Type B pancreatic cell (in vitro differentiated cells): ENCODE results near the gene INPPL1. TPM values are rescaled to one million over a fixed set of nuclear protein-coding genes. Genes with fewer than 3 reads are reported as not detected.

ENCODE experiments used
- DNase-seq: peaks from one replicate; pipeline ENCODE4 v3.0.0; 2021; ENCODE audit warnings: mixed read lengths; ENCODE audit not compliant: unreplicated experiment; ENCODE audit errors: extremely low spot score
- H3K27ac Mint-ChIP-seq: 2 replicates; pipeline ENCODE4 v1.8.0; 2021; ENCODE audit warnings: mild to moderate bottlenecking, mixed read lengths
- H3K27me3 Mint-ChIP-seq: 2 replicates; pipeline ENCODE4 v1.8.0; 2021; ENCODE audit warnings: mixed read lengths
- H3K36me3 Mint-ChIP-seq: 2 replicates; pipeline ENCODE4 v1.8.0; 2021; ENCODE audit warnings: mixed read lengths
- H3K4me1 Mint-ChIP-seq: one replicate; pipeline ENCODE4 v1.8.0; 2021; ENCODE audit warnings: mixed read lengths; ENCODE audit not compliant: unreplicated experiment
- H3K4me3 Mint-ChIP-seq: 2 replicates; pipeline ENCODE4 v1.8.0; 2021; ENCODE audit warnings: mild to moderate bottlenecking, mixed read lengths
- H3K9me3 Mint-ChIP-seq: 2 replicates; pipeline ENCODE4 v1.8.0; 2021; ENCODE audit warnings: mixed read lengths
- total RNA-seq: library from RNA; stranded (reverse); gene quantifications from 2 replicates; pipeline ENCODE4 v1.2.1, GENCODE V29; 2021; ENCODE audit warnings: low replicate concordance
- TF ChIP-seq, protein P1 (sequence below): fragments of 200-600 bp; sonication (generic); conservative IDR thresholded peaks from 2 replicates; pipeline ENCODE4 v1.5.0; 2021; ENCODE audit warnings: antibody characterized with exemption, mild to moderate bottlenecking

Gene INPPL1
- total RNA-seq, 1 donor from 2014 or later = 231 TPM

DNA sequence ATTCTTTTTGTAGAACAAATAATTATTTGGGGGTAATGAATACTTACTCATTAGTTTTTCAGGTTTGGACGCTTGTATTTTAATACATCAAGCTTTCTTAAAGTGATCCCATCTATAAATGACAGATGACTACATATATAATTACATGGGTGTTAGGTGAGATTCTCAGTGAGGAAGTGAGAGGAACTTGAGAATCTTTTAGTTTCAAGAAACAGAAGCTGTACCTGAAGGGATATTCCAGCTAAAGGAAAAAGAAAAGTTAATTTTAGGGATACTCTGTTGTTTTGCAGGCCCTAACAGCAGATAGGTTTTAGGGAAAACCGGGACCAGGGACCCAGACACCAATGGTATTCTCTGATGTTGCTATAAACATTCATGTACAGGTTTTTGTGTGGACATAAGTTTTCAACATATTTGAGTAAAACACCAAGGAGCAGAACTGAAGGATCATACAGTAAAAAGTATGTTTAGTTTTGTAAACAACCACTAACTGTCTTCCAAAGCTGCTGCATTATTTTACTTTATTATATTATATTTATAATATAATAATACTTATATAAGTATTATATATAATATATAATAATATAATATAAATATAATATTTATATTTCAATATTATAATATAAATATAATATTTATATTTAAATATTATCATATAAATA, 43.5 kb downstream of the INPPL1 start:
- Mint-ChIP-seq H3K27ac (no peak overlapping the region), H3K4me1 (no peaks in the 10 kb centered on the region), H3K27me3 (peaks cover 8% of the 10 kb centered on the region), H3K9me3 (no peaks in the 10 kb centered on the region), H3K4me3 (no peak overlapping the region), H3K36me3 (no peaks in the 10 kb centered on the region)
- TF ChIP-seq, protein P1, sequence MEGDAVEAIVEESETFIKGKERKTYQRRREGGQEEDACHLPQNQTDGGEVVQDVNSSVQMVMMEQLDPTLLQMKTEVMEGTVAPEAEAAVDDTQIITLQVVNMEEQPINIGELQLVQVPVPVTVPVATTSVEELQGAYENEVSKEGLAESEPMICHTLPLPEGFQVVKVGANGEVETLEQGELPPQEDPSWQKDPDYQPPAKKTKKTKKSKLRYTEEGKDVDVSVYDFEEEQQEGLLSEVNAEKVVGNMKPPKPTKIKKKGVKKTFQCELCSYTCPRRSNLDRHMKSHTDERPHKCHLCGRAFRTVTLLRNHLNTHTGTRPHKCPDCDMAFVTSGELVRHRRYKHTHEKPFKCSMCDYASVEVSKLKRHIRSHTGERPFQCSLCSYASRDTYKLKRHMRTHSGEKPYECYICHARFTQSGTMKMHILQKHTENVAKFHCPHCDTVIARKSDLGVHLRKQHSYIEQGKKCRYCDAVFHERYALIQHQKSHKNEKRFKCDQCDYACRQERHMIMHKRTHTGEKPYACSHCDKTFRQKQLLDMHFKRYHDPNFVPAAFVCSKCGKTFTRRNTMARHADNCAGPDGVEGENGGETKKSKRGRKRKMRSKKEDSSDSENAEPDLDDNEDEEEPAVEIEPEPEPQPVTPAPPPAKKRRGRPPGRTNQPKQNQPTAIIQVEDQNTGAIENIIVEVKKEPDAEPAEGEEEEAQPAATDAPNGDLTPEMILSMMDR = no peak
- no peak for DNase-seq

DNA sequence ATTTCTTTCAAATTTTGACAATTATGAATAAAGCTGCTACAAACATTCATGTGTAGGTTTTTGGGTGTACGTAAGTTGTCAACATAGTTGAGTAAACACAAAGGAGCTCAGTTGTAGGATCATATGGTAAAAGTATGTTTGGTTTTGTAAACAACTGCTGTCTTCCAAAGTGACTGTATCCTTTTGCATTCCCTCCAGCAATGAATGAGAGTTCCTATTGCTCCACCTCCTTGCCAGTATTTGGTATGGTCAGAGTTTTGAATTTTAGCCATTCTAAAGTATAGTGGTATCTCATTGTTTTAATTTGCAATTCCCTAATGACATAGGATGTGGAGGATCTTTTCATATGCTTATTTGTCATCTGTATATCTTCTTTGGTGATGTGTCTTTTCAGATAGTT, 47.4 kb downstream of the INPPL1 start:
- Mint-ChIP-seq H3K4me3 (no peak overlapping the region), H3K9me3 (no peaks in the 10 kb centered on the region), H3K4me1 (no peaks in the 10 kb centered on the region), H3K36me3 (no peaks in the 10 kb centered on the region), H3K27ac (no peak overlapping the region), H3K27me3 (peaks cover 3% of the 10 kb centered on the region)
- TF ChIP-seq, protein P1 = no peak
- DNase-seq = no peak

DNA sequence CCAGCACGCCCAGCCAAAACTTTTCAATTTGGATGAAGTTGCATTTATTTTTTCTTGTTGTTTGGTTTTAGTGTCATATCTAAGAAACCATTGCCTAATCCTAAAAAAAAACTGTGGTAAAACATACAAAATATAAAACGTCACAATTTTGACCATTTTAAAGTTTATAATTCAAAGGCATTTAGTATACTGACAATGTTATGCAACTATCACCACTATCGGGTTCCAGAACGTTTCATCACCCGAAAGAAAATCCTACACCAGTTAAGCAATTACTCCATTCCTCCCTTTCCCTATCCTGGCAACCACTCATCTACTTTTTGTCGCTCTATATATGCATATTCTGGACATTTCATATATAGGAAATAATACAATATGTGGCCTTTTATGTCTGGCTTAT, 49.9 kb downstream of the INPPL1 start:
- DNase-seq = no peak
- Mint-ChIP-seq H3K27ac (no peak overlapping the region), H3K27me3 (peaks cover 7% of the 10 kb centered on the region), H3K9me3 (no peaks in the 10 kb centered on the region), H3K36me3 (no peaks in the 10 kb centered on the region), H3K4me3 (no peak overlapping the region), H3K4me1 (no peaks in the 10 kb centered on the region)
- TF ChIP-seq, protein P1 = no peak

DNA sequence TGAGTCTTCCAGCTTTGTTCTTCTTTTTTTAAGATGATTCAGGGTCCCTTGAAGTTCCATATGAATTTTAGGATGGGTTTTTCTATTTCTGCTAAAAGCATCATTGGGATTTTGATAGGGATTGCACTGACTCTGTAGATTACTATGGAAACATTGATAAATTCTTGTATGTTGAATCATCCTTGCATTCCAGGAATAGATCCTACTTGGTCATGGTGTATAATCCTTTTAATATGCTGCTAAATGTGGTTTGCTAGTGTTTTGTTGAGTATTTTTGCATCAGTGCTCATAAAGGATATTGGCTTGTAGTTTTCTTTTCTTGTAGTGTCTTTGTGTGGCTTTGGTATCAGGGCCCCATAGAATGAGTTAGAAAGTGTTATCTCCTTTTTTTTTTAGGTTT, 54.3 kb downstream of the INPPL1 start:
- no peak for DNase-seq
- Mint-ChIP-seq H3K27me3 (peaks cover 10% of the 10 kb centered on the region), H3K4me1 (no peaks in the 10 kb centered on the region), H3K27ac (no peak overlapping the region), H3K9me3 (no peaks in the 10 kb centered on the region), H3K36me3 (no peaks in the 10 kb centered on the region), H3K4me3 (no peak overlapping the region)
- TF ChIP-seq, protein P1 = no peak

DNA sequence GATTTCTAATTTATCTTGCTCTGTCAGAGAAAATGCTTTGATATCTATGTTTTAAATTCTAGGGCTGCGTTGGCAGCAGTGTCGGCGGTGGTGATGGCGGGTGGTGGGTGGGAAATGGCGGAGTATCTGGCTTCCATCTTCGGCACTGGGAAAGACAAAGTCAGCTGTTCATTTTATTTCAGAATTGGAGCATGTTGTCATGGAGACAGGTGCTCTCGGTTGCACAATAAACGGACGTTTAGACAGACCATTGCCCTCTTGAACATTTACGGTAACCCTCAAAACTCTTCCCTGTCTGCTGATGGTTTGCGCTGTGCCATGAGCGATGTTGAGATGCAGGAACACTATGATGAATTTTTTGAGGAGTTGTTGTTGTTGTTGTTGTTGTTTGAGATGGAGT, 55.5 kb downstream of the INPPL1 start:
- no peaks in the 10 kb centered on the region for H3K36me3 Mint-ChIP-seq
- TF ChIP-seq, protein P1 = no peak
- no peaks in the 10 kb centered on the region for H3K9me3 Mint-ChIP-seq
- H3K4me3 Mint-ChIP-seq = no peak overlapping the region
- H3K4me1 Mint-ChIP-seq = no peaks in the 10 kb centered on the region
- H3K27ac Mint-ChIP-seq = no peak overlapping the region
- peaks cover 11% of the 10 kb centered on the region for H3K27me3 Mint-ChIP-seq
- DNase-seq = no peak
